ENCODE results near the gene HDDC3.

The HDDC3 gene

GRCh38 chr15:90972133-90972532, 39.8 kb upstream of the HDDC3 start:
- Histone ChIP-seq H3K27ac (no peak overlapping the region), H3K9me3 (no peaks in the 10 kb centered on the region), H3K4me3 (ENCODE audit: low read depth in 1 of 2, low read length in 1 of 2) (no peak overlapping the region), H3K27me3 (no peaks in the 10 kb centered on the region), H3K4me1 (ENCODE audit: control insufficient read depth in 1 of 2, insufficient read depth in 1 of 2, low read depth in 1 of 2, low read length in 1 of 2) (no peaks in the 10 kb centered on the region), H3K36me3 (peaks cover 80% of the 10 kb centered on the region)
- no peak for TF ChIP-seq CTCF (IDR thresholded peaks at IDR 0.05)

GRCh38 chr15:90970274-90970673, 37.9 kb upstream of the HDDC3 start:
- Histone ChIP-seq H3K9me3 (no peaks in the 10 kb centered on the region), H3K36me3 (peaks cover 83% of the 10 kb centered on the region), H3K4me3 (ENCODE audit: low read depth in 1 of 2, low read length in 1 of 2) (no peak overlapping the region), H3K4me1 (ENCODE audit: control insufficient read depth in 1 of 2, insufficient read depth in 1 of 2, low read depth in 1 of 2, low read length in 1 of 2) (no peaks in the 10 kb centered on the region), H3K27me3 (no peaks in the 10 kb centered on the region), H3K27ac (no peak overlapping the region)
- TF ChIP-seq CTCF (IDR thresholded peaks at IDR 0.05): no peak

GRCh38 chr15:90968434-90968833, 36.1 kb upstream of the HDDC3 start:
- Histone ChIP-seq H3K27ac (no peak overlapping the region), H3K36me3 (peaks cover 66% of the 10 kb centered on the region), H3K4me1 (ENCODE audit: control insufficient read depth in 1 of 2, insufficient read depth in 1 of 2, low read depth in 1 of 2, low read length in 1 of 2) (no peaks in the 10 kb centered on the region), H3K27me3 (no peaks in the 10 kb centered on the region), H3K4me3 (ENCODE audit: low read depth in 1 of 2, low read length in 1 of 2) (no peak overlapping the region), H3K9me3 (no peaks in the 10 kb centered on the region)
- TF ChIP-seq CTCF (IDR thresholded peaks at IDR 0.05): no peak

- no peak for TF ChIP-seq CTCF (IDR thresholded peaks at IDR 0.05)
- H3K9me3 ChIP-seq: no peaks in the 10 kb centered on the region
- H3K27me3 ChIP-seq: no peaks in the 10 kb centered on the region
- peaks cover 57% of the 10 kb centered on the region for H3K36me3 ChIP-seq
- no peak overlapping the region for H3K27ac ChIP-seq
- no peak overlapping the region for H3K4me3 ChIP-seq (ENCODE audit: low read depth in 1 of 2, low read length in 1 of 2)
- no peaks in the 10 kb centered on the region for H3K4me1 ChIP-seq (ENCODE audit: control insufficient read depth in 1 of 2, insufficient read depth in 1 of 2, low read depth in 1 of 2, low read length in 1 of 2)
Measured at GRCh38 chr15:90967206-90967605, 34.9 kb upstream of the HDDC3 start.

GRCh38 chr15:90966262-90966661, 33.9 kb upstream of the HDDC3 start:
- no peaks in the 10 kb centered on the region for H3K27me3 ChIP-seq
- H3K27ac ChIP-seq: no peak overlapping the region
- no peaks in the 10 kb centered on the region for H3K4me1 ChIP-seq (ENCODE audit: control insufficient read depth in 1 of 2, insufficient read depth in 1 of 2, low read depth in 1 of 2, low read length in 1 of 2)
- H3K4me3 ChIP-seq (ENCODE audit: low read depth in 1 of 2, low read length in 1 of 2): no peak overlapping the region
- peaks cover 65% of the 10 kb centered on the region for H3K36me3 ChIP-seq
- TF ChIP-seq CTCF (IDR thresholded peaks at IDR 0.05): no peak
- no peaks in the 10 kb centered on the region for H3K9me3 ChIP-seq

GRCh38 chr15:90962021-90962420, 29.7 kb upstream of the HDDC3 start:
- Histone ChIP-seq H3K4me3 (ENCODE audit: low read depth in 1 of 2, low read length in 1 of 2) (no peak overlapping the region), H3K4me1 (ENCODE audit: control insufficient read depth in 1 of 2, insufficient read depth in 1 of 2, low read depth in 1 of 2, low read length in 1 of 2) (peaks cover 0 to 4% of the 10 kb centered on the region in 2 experiments), H3K9me3 (no peaks in the 10 kb centered on the region), H3K27me3 (no peaks in the 10 kb centered on the region), H3K36me3 (peaks cover 43% of the 10 kb centered on the region), H3K27ac (no peak overlapping the region)
- TF ChIP-seq CTCF (IDR thresholded peaks at IDR 0.05): no peak
